WI38 (cell line): ENCODE results near the gene LRRC40.

Source experiments
- H3K4me3 ChIP-seq: 2 replicates; pipeline ENCODE4 v1.5.1; 2011; ENCODE audit warnings: low read depth, mild to moderate bottlenecking, control low read depth, low read length
- TF ChIP-seq, protein P1 (sequence below): IDR thresholded peaks from 2 replicates; pipeline ENCODE4 v1.5.1; 2012; ENCODE audit warnings: low read depth, mild to moderate bottlenecking, control low read depth, low read length

LRRC40 gene

DNA sequence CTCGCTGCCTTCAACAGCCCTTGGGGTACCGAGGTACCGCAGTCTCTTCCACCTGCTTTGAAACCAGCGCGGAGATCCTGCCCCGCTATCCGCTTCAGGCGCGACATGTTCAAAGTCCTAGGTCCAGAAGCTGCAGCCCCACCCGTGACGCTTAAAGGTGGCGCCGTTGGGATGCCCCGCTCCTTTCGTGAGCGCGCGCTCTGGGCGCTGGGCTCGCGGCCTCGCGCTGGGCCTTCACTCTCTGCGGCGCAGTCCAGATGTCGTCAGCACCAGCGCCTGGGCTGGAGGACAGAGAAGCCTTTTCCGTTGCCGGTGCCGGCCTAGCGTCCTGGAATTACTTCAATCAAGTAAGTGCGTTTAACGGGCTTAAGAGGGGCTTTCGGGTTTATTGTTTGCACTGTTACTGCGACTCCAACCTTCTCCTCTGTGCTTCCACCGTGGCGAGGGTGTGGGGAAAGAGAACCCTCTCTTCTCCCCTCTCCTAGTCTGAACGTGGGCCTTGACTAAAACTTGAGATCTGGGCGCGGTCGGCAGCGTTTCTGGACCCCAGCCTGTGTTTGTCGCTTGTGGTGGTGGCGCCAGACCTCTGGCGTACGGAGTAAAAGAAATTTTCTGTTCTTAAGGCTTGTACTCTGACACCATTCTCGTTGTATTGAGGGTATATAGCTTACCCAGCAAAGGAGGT is at the start of gene LRRC40:
Gene LRRC40 (minus strand): TSS at position 146 of the 685 bp plus-strand sequence. CDS start 39 bp downstream, at position 107.
- peak within 1 kb of the TSS; percentile 99 for H3K4me3 ChIP-seq
- TF ChIP-seq, protein P1, sequence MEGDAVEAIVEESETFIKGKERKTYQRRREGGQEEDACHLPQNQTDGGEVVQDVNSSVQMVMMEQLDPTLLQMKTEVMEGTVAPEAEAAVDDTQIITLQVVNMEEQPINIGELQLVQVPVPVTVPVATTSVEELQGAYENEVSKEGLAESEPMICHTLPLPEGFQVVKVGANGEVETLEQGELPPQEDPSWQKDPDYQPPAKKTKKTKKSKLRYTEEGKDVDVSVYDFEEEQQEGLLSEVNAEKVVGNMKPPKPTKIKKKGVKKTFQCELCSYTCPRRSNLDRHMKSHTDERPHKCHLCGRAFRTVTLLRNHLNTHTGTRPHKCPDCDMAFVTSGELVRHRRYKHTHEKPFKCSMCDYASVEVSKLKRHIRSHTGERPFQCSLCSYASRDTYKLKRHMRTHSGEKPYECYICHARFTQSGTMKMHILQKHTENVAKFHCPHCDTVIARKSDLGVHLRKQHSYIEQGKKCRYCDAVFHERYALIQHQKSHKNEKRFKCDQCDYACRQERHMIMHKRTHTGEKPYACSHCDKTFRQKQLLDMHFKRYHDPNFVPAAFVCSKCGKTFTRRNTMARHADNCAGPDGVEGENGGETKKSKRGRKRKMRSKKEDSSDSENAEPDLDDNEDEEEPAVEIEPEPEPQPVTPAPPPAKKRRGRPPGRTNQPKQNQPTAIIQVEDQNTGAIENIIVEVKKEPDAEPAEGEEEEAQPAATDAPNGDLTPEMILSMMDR = no peak

DNA sequence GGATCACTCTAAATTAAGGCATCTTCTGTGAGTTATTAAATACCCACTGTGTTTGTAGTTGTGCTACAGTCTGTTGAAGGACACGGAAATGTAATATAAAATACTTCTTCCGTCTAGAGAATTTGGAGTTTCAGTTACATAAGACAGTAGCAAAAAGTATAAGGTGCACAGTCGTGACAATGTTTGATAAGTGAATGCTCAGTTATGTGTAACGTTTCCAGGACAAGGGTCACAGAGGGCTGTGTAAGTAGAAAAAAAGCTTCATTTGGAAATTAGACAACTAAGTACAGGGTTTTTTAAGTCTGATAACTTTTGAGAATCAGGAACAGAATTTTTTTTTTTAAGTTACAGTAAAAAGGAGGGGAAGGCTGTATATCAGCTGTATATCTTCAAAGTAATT is 43.4 kb upstream of the LRRC40 start:
- no peak overlapping the region for H3K4me3 ChIP-seq

DNA sequence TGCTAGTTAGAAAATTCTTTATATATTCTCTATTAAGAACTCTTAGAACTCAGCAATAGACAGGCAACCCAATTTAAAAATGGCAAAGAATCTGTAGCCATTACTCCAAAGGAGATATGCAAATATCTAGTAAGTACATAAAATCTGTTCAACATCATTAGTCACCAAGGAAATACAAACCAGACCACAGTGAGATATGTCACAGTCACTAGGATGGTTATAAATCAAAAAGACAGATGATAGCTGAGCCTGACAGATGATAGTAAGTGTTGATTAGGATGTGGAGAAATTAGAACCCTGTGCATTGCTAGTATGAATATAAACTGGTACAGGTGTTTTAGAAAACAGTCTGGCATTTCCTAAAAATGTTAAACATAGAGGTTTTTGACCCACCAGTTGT is 42.4 kb upstream of the LRRC40 start:
- H3K4me3 ChIP-seq = no peak overlapping the region
- TF ChIP-seq, protein P1 = no peak

More for the DNA sequence above, 43.4 kb upstream of the LRRC40 start:
- TF ChIP-seq, protein P1 = no peak

DNA sequence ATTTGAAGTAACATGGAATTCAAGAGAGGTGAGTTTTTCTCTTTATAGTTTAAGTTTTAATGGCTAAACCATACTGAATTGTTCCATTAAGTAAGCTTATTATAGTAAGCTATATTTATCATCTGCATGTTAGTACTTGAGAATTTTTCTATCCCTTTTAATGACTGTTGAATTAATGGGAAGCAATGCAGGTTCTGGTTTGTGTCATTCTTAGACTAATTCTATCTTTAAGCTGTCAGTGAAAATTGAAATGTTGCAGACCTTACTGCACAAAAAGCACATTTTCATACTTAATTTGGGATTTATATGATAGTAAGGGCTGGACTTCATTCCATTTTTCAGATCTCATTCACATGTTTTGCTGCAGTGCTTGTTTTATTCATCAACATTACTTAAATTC is 41.7 kb upstream of the LRRC40 start:
- H3K4me3 ChIP-seq = no peak overlapping the region
- TF ChIP-seq, protein P1 = no peak

DNA sequence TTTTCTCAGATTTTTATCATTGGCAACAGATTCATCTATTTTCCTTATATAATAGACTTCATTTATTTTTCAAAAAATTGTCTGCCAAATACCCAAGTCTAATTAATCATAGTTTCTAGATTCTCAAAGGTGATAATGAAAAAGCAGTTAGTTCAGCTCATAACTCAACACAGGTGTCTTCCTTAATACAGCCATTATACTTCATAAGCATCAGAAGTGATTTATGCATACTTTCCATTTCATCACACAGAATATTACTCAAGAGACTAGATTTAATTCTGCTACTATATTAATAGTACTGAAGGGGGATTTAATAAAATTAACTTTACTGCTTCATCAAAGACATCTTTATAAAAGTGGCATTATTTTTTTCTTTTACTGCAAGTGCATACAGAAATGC is 34.6 kb upstream of the LRRC40 start:
- TF ChIP-seq, protein P1 = no peak
- H3K4me3 ChIP-seq = no peak overlapping the region

DNA sequence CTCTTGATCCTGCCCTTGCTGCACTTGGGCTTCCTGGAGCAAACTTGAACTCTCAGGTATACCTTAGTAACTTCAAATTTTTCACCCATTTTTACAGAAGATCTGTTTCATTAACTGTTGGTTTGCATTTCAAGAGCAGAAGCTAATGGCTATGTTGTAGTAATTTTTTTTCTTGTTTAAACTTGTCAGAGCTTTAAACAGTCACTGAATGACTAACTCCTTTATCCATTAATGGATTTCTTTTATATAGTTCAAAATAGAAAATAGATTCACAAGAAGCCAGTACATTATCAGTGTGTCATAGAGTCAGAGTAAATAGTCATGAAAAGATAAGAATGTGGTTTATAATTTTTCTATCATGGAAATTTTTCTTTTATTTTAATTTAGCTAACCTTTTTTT is 29.4 kb upstream of the LRRC40 start:
- TF ChIP-seq, protein P1 = no peak
- no peak overlapping the region for H3K4me3 ChIP-seq

DNA sequence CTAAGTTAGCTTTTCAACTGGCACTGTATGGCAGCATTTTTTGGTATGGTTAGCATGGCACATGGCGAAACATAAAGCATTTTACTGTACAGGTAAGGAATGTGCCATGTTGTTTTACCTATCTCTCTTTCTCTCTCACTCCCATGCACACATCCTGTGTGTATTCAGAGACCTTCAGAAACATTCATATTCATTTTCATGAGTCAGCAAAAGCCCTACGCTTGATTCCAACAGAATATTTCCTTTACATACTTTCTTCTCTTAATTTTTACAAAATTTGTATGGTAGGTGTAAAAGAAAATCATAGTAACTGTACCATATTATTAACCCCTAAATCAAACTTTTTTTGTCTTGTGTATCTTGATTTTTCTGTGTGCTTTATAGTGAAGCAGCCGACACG is 26.1 kb upstream of the LRRC40 start:
- H3K4me3 ChIP-seq = no peak overlapping the region
- TF ChIP-seq, protein P1 = no peak
